Brain microvascular endothelial cell (primary cell): ENCODE results near the gene ALKBH2.

ENCODE experiments used
- DNase-seq: peaks from one replicate; pipeline ENCODE4 v3.0.0-alpha.2; 2020
- H3K27ac ChIP-seq: fragments of 250-450 bp; sonication (Bioruptor Pico); 2 replicates; pipeline ENCODE4 v1.5.1; 2020; ENCODE audit warnings: mild to moderate bottlenecking, moderate library complexity
- H3K27me3 ChIP-seq: fragments of 250-450 bp; sonication (Bioruptor Pico); replicated peaks from 2 replicates; pipeline ENCODE4 v1.5.1; 2020; ENCODE audit warnings: mild to moderate bottlenecking
- H3K36me3 ChIP-seq: fragments of 250-450 bp; sonication (Bioruptor Pico); replicated peaks from 2 replicates; pipeline ENCODE4 v1.5.1; 2020; ENCODE audit warnings: mild to moderate bottlenecking
- H3K4me3 ChIP-seq: 2 replicates; pipeline ENCODE4 v1.5.1; 2011; ENCODE audit warnings: low read depth, mild to moderate bottlenecking, control low read depth, low read length, moderate library complexity
- CTCF ChIP-seq: IDR thresholded peaks from 2 replicates; pipeline ENCODE4 v1.5.1; 2011; ENCODE audit warnings: low read depth, mild to moderate bottlenecking, moderate library complexity, low read length, control low read depth, inconsistent platforms; ENCODE audit errors: missing control alignments
- in situ Hi-C: cut with HindIII; loops from 2 replicates; pipeline ENCODE4 v1.10.0; 2017; ENCODE audit warnings: low sequenced_read_pairs, low pct_ligation_motif_present

ALKBH2 gene

GRCh38 chr12:109125791-109126190 is 32.5 kb upstream of the ALKBH2 start:
- Histone ChIP-seq H3K4me3 (no peak overlapping the region), H3K27ac (no peak overlapping the region), H3K36me3 (no peaks in the 10 kb centered on the region), H3K27me3 (no peaks in the 10 kb centered on the region)
- in situ Hi-C loops = no loop called here
- DNase-seq = no peak
- no peak for TF ChIP-seq CTCF

- no peaks in the 10 kb centered on the region for H3K27me3 ChIP-seq
- H3K36me3 ChIP-seq = no peaks in the 10 kb centered on the region
- TF ChIP-seq CTCF = no peak
- H3K4me3 ChIP-seq = no peak overlapping the region
- H3K27ac ChIP-seq = no peak overlapping the region
- DNase-seq = no peak
- in situ Hi-C loops = no loop called here
Observed at GRCh38 chr12:109124878-109125648, 31.8 kb upstream of the ALKBH2 start.

DNA sequence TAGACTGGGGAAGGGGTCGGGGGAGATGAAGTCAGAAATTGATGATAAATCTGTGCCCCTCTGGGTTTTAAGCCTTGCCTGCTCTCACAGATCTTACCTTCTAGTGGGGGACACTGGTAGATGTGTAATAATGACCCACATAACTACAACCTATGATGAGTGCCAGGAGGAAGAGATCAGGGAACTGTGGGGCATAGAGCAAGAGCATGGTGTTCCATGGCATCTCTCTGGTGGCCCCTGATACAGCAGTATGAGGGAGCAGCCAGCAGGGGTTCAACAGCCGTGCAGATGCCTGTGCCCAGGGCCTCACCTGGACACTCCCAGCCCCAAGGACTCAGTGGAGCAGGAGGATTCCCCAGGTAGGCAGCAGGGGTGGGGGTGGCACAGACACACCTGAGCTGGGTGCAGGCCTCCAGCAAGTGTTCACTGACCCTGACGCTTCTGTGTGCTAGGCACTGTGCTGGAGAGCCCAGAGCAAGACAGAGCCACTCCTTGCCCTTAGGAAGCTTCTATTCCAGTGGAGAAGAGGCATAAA is 28.1 kb upstream of the ALKBH2 start:
- H3K4me3 ChIP-seq = no peak overlapping the region
- no peak for DNase-seq
- in situ Hi-C loops = no loop called here
- H3K27me3 ChIP-seq = no peaks in the 10 kb centered on the region
- no peak for TF ChIP-seq CTCF
- no peak overlapping the region for H3K27ac ChIP-seq
- H3K36me3 ChIP-seq = no peaks in the 10 kb centered on the region

- in situ Hi-C loops = no loop called here
- Histone ChIP-seq H3K27me3 (no peaks in the 10 kb centered on the region), H3K27ac (no peak overlapping the region), H3K36me3 (no peaks in the 10 kb centered on the region), H3K4me3 (no peak overlapping the region)
- no peak for TF ChIP-seq CTCF
- no peak for DNase-seq
Observed at GRCh38 chr12:109120557-109120956, 27.3 kb upstream of the ALKBH2 start.

- H3K36me3 ChIP-seq = no peaks in the 10 kb centered on the region
- H3K27me3 ChIP-seq = no peaks in the 10 kb centered on the region
- H3K4me3 ChIP-seq = no peak overlapping the region
- in situ Hi-C loops = no loop called here
- DNase-seq = no peak
- no peak overlapping the region for H3K27ac ChIP-seq
- TF ChIP-seq CTCF = no peak
Observed at GRCh38 chr12:109120095-109120494, 26.8 kb upstream of the ALKBH2 start.

DNA sequence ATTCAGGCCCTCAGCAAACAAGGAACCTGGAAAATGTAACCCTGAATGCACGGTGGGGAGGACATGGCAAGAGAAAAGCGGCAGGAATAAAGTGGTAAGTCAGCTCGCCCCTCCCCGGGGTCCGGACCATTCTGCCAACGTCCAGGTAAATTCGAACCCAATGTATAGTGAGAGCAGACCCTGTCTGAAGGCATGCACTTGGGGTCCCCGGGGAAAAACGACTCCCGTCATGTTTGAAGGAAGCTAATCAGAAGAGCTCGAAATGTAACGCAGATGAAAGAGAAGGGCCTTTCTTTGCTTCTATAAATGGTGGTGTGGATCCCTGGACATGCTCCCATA is 23.3 kb upstream of the ALKBH2 start:
- no peak for DNase-seq
- in situ Hi-C loops = no loop called here
- H3K36me3 ChIP-seq = no peaks in the 10 kb centered on the region
- no peak overlapping the region for H3K4me3 ChIP-seq
- no peak overlapping the region for H3K27ac ChIP-seq
- TF ChIP-seq CTCF = no peak
- H3K27me3 ChIP-seq = no peaks in the 10 kb centered on the region
